Activated naive CD8-positive, alpha-beta T cell treated with anti-CD3 and anti-CD28 coated beads, Interleukin-2, amount 50 U/mL, for 24 hours (primary cell): ENCODE results near the gene CACNB4.

Experiments used
- ATAC-seq: fragments of 150-1000 bp; cut with Tn5 transposase; one replicate; pipeline ENCODE4 v1.10.0; 2021
- DNase-seq: peaks from one replicate; pipeline ENCODE4 v3.0.0; 2021
- H3K27ac Mint-ChIP-seq: one replicate; pipeline ENCODE4 v1.8.0; 2021; ENCODE audit warnings: mild to moderate bottlenecking, mixed read lengths
- H3K27me3 Mint-ChIP-seq: one replicate; pipeline ENCODE4 v1.8.0; 2021; ENCODE audit warnings: mixed read lengths
- H3K36me3 Mint-ChIP-seq: one replicate; pipeline ENCODE4 v1.8.0; 2021; ENCODE audit warnings: low read depth, mixed read lengths
- H3K4me1 Mint-ChIP-seq: one replicate; pipeline ENCODE4 v1.8.0; 2021; ENCODE audit warnings: mixed read lengths
- H3K4me3 Mint-ChIP-seq: one replicate; pipeline ENCODE4 v1.8.0; 2021; ENCODE audit warnings: mild to moderate bottlenecking, moderate library complexity, mixed read lengths
- H3K9me3 Mint-ChIP-seq: one replicate; pipeline ENCODE4 v1.8.0; 2021; ENCODE audit warnings: mixed read lengths

Gene CACNB4

DNA sequence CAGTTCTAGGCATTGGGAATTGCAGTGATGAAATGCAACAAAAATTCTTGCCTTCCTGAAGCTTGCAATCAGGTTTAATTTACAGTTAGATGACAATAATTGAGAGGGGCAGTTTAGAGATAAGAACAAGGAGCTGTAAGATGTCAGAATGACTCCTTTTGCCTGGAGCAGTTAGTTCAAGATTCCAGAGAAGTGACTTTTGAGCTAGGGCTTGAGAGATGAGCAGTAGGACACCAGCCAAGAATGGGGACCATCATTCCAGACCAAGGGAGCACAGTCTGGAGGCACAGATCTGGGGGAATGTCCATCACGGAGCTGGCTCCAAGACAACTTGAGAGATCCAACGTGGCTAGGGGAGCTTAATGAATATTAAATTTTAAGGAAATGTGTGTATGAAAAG is 26.8 kb downstream of the CACNB4 start:
- Mint-ChIP-seq H3K27me3 (no peaks in the 10 kb centered on the region), H3K9me3 (no peaks in the 10 kb centered on the region), H3K4me3 (no peak overlapping the region), H3K36me3 (no peaks in the 10 kb centered on the region), H3K27ac (no peak overlapping the region), H3K4me1 (no peaks in the 10 kb centered on the region)
- ATAC-seq = no peak
- no peak for DNase-seq

DNA sequence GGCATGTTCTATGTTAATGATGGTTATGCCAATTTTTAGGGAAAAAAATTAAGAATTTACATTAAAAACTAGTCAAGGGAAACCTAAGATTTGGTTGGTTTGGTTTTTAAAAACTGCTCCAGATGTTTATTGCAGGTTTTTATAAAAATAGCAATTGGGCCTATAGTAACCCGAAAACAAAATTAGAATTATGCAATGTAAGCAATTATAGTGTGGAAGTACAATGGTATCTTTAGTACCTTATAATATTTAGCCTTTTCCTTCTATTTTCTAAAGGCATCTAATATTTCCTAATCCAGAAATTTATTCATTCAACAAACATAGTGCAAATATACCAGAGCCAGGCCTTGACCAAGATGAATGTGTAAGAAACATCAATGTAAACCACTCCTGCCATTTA is 27.3 kb downstream of the CACNB4 start:
- no peak for DNase-seq
- no peaks in the 10 kb centered on the region for H3K4me1 Mint-ChIP-seq
- no peak overlapping the region for H3K4me3 Mint-ChIP-seq
- ATAC-seq = no peak
- no peaks in the 10 kb centered on the region for H3K27me3 Mint-ChIP-seq
- H3K9me3 Mint-ChIP-seq = no peaks in the 10 kb centered on the region
- H3K27ac Mint-ChIP-seq = no peak overlapping the region
- H3K36me3 Mint-ChIP-seq = no peaks in the 10 kb centered on the region

DNA sequence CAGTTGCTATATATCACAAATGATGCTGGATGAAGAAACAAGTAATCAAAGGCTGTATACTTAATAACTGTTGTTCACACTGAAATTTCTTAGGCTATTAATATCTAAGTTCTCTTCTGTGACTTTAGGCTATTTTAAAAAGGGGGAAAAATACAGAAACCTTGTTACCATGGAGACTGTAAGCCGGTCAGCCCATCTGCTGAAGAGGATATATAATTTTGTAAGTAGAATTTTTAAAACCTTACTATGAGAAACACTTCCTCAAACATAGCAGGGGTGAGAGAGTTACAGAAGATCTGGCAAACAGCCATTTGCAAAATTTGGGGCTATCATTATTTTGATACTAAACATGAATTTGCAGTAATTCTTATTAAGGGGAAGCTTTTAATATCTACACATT is 27.8 kb downstream of the CACNB4 start:
- Mint-ChIP-seq H3K9me3 (no peaks in the 10 kb centered on the region), H3K27me3 (no peaks in the 10 kb centered on the region), H3K36me3 (no peaks in the 10 kb centered on the region), H3K27ac (no peak overlapping the region), H3K4me1 (no peaks in the 10 kb centered on the region), H3K4me3 (no peak overlapping the region)
- ATAC-seq (no peak), DNase-seq (no peak)

DNA sequence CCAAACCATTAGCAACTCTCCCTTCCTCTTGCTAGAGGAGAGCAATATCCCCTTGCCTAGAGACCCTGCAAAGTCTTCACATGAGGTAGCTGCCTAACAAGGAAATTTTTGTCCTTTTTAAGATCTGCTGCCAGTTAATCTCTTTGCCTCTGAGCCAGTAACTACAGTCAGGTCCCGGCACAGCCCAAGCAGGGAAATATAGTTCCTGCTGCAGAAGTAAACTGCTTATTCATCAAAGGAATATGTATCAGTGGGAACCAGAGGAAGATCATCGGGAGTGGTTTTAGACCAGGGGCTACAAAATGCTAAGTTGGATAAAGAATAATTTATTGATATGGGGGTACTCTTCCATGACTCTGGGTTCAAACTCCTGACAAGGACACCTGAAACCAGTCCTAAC is 30.6 kb downstream of the CACNB4 start:
- no peak overlapping the region for H3K27ac Mint-ChIP-seq
- H3K36me3 Mint-ChIP-seq = no peaks in the 10 kb centered on the region
- H3K9me3 Mint-ChIP-seq = no peaks in the 10 kb centered on the region
- no peaks in the 10 kb centered on the region for H3K4me1 Mint-ChIP-seq
- H3K4me3 Mint-ChIP-seq = no peak overlapping the region
- ATAC-seq = no peak
- no peaks in the 10 kb centered on the region for H3K27me3 Mint-ChIP-seq
- DNase-seq = no peak

DNA sequence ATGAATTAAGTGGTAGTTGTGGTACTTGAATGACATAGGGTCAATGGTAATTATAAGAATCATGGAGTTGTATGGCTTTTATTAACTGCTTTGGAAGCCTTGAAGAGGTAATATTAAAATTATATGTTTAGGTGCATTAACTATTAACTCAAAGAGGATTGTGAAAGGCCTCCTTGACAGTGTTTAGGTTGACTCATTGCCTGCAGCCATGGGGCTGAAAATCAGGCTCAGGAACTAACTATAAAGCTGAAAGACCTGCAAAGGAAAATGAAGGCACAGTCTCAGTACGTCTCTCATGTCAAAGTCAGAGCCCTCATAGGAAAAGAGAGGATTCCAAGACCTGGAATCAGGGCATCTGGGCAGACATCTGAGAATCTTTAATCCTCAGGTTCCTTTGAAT is 31.0 kb downstream of the CACNB4 start:
- no peak for ATAC-seq

DNA sequence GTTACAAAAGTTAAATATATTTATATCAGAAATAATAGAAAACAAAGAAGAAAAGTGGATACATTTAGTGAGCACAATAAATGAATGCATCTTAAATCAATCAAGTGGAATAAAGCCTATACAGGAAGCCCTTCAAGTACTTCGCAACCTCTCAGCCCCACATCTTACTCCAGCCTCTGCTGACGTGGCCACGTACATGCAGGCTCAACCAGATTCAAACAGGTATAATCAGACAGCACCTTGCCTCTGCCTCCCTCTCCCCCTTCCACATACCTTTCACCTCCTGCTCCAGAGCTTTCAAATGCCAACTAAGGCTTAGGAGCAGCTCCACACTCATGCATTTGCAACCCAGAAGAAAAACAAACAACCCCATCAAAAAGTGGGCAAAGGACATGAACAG is 32.9 kb downstream of the CACNB4 start:
- ATAC-seq (no peak), DNase-seq (no peak)
- no peak overlapping the region for H3K4me3 Mint-ChIP-seq
- no peaks in the 10 kb centered on the region for H3K4me1 Mint-ChIP-seq
- no peaks in the 10 kb centered on the region for H3K9me3 Mint-ChIP-seq
- H3K36me3 Mint-ChIP-seq = no peaks in the 10 kb centered on the region
- H3K27me3 Mint-ChIP-seq = peaks cover 6% of the 10 kb centered on the region
- H3K27ac Mint-ChIP-seq = no peak overlapping the region

More for the DNA sequence above, 31.0 kb downstream of the CACNB4 start:
- H3K9me3 Mint-ChIP-seq = no peaks in the 10 kb centered on the region
- no peaks in the 10 kb centered on the region for H3K27me3 Mint-ChIP-seq
- H3K27ac Mint-ChIP-seq = no peak overlapping the region
- DNase-seq = no peak
- no peaks in the 10 kb centered on the region for H3K36me3 Mint-ChIP-seq
- H3K4me3 Mint-ChIP-seq = no peak overlapping the region
- no peaks in the 10 kb centered on the region for H3K4me1 Mint-ChIP-seq

DNA sequence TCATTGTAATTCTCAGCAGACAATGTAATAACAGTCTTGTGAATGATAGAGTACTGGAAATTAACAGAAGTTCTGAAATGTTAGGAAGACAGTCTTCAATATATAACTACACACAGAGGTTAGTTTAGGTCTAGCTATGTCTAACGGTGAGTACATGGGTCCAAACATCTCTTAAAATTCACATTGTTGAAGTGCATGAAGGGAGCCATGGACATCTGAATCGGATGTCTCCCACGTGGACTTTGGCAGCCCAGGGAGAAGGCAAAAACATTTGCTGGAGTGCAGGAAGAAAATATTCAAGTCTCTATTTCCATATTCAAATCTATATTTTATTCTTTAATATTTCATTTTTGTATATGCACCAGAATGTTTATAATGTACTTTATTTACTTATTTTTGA is 34.8 kb downstream of the CACNB4 start:
- no peaks in the 10 kb centered on the region for H3K4me1 Mint-ChIP-seq
- no peak overlapping the region for H3K4me3 Mint-ChIP-seq
- no peak for DNase-seq
- no peak overlapping the region for H3K27ac Mint-ChIP-seq
- no peaks in the 10 kb centered on the region for H3K36me3 Mint-ChIP-seq
- H3K9me3 Mint-ChIP-seq = no peaks in the 10 kb centered on the region
- ATAC-seq = no peak
- peaks cover 6% of the 10 kb centered on the region for H3K27me3 Mint-ChIP-seq

DNA sequence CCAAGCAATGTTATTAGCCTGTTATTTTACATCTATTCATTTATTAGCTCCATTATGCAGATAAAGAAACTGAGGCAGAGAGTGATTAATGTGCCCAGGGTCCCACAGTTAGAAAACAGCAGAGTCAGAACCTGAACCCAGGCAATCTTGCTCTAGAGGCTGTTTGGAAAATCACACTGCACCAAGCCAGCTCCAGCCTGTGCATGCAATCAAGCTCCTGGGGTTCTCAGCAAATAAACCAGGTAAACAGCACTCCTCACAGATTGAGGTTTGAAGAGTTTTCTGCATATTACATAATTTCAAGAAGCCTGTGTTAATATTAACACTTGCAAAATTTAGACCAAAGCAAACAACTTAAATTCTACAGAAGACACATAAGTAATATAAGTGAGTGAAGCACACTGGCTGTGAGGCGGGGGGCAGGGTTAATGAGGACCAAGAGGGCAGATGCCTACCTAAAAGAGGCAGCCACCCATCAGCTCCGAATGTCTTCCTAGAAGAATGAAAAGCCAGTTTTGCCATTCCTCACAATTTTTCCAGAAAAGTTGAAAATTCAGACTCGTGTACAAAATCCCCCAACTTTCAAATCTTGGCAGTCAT is 35.4 kb downstream of the CACNB4 start:
- no peak for ATAC-seq
- Mint-ChIP-seq H3K4me3 (no peak overlapping the region), H3K27ac (no peak overlapping the region), H3K36me3 (peaks cover under 1% of the 10 kb centered on the region), H3K27me3 (peaks cover 6% of the 10 kb centered on the region), H3K4me1 (no peaks in the 10 kb centered on the region), H3K9me3 (no peaks in the 10 kb centered on the region)
- no peak for DNase-seq

DNA sequence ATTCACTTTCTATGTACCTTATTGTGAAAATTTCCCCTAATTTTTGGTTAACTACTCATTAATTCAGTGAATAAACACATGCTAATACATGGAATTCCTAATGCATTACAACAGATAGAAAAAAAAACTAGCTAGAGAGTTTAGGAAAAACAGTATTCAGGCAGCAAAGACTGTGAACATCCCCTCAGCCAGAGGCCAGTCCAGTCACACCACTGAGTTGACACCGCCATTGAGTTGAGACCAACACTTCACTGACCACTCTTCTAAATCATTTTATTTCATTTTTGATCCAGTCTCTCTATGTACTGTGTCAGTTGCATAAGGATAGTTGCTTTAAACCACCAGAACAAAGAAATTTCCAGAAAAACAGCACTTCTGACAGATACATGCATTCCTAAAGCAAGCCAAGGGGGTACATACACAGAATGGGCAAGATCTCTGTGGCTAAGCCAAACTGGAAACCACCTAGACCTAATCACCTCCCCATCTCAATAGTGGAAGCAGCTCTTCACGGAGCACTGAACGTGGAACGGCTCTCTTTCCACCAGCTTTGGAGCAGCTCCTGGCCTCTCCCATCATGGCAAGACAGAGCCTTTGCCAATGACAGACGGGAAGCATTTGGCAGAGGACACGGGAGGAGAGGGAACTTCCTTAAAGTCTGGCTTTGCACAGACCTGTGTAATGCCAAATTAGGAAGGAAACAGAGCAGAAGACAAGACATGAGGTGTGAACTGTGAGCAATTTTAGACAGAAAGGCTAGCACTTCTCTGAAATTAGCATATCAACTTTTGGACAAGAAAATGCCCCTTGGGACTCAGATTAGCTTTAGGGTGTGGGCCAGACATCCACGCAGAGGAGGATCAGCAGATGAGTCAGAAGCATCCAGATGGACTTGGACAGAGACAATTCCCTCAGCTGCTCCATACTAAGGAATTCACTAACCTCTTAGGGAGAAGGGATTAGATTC is 36.4 kb downstream of the CACNB4 start:
- no peaks in the 10 kb centered on the region for H3K4me1 Mint-ChIP-seq
- peaks cover 6% of the 10 kb centered on the region for H3K27me3 Mint-ChIP-seq
- DNase-seq = no peak
- no peak overlapping the region for H3K27ac Mint-ChIP-seq
- no peak for ATAC-seq
- H3K36me3 Mint-ChIP-seq = peaks cover 3% of the 10 kb centered on the region
- H3K4me3 Mint-ChIP-seq = no peak overlapping the region
- peaks cover 7% of the 10 kb centered on the region for H3K9me3 Mint-ChIP-seq

DNA sequence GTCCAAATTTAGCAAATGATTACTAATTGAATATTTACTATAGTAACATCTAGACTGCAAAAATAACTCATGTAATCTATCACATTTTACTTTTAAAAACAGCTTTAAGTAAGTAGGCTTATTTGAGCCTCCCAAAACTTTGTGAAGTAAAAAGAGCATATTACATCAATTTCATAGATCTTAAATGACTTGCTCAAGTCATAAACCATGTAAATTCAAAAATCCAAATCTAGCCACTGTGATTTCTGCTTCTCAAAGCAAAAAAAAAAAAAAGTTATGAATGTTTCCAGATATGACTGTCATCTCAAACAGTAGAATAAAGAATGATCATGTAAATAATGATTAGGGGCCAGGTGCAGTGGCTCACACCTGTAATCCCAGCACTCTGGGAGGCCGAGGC is 37.5 kb downstream of the CACNB4 start:
- DNase-seq = no peak
- H3K9me3 Mint-ChIP-seq = peaks cover 7% of the 10 kb centered on the region
- H3K27me3 Mint-ChIP-seq = peaks cover 6% of the 10 kb centered on the region
- no peaks in the 10 kb centered on the region for H3K4me1 Mint-ChIP-seq
- no peak for ATAC-seq
- H3K36me3 Mint-ChIP-seq = peaks cover 3% of the 10 kb centered on the region
- no peak overlapping the region for H3K4me3 Mint-ChIP-seq
- H3K27ac Mint-ChIP-seq = no peak overlapping the region

DNA sequence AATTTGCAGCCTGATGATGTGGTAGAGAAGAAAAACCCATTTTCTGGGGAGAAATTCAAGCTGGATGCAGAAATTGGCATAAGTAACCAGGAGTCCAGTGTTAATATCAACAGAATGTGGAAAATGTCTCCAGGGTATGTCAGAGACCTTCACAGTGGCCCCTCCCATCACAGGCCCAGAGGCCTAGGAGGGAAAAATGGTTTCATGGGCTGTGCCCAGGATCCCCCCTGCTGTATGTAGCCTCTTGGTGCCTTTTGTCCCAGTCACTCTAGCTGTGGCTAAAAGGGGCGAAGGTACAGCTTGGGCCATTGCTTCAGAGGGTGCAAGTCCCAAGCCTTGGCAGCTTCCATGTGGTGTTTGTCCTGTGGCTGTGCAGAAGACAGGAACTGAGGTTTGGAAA is 40.2 kb downstream of the CACNB4 start:
- DNase-seq (no peak), ATAC-seq (no peak)
- peaks cover 5% of the 10 kb centered on the region for H3K4me1 Mint-ChIP-seq
- H3K27ac Mint-ChIP-seq = no peak overlapping the region
- peaks cover 3% of the 10 kb centered on the region for H3K36me3 Mint-ChIP-seq
- H3K9me3 Mint-ChIP-seq = peaks cover 10% of the 10 kb centered on the region
- peaks cover 6% of the 10 kb centered on the region for H3K27me3 Mint-ChIP-seq
- H3K4me3 Mint-ChIP-seq = no peak overlapping the region

DNA sequence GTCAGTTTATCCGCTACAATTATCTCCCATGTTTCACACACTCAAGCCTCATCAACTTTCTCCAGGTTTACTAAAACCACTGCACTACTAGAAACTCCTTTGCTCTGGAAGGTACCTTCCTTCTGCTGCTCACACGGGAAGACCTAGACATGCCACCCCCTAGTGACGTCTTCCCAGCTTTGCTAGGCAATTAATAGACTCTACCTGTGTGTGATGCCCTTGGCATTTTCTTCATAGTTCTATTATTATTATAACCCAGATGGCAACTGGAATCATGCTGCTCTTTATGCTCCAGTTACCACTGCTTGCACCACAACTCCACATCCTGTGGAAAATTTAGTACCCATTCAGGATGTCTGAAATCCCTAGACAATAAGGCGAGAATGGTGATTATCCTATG is 42.4 kb downstream of the CACNB4 start:
- Mint-ChIP-seq H3K9me3 (peaks cover 10% of the 10 kb centered on the region), H3K27ac (no peak overlapping the region)
- no peak for DNase-seq

DNA sequence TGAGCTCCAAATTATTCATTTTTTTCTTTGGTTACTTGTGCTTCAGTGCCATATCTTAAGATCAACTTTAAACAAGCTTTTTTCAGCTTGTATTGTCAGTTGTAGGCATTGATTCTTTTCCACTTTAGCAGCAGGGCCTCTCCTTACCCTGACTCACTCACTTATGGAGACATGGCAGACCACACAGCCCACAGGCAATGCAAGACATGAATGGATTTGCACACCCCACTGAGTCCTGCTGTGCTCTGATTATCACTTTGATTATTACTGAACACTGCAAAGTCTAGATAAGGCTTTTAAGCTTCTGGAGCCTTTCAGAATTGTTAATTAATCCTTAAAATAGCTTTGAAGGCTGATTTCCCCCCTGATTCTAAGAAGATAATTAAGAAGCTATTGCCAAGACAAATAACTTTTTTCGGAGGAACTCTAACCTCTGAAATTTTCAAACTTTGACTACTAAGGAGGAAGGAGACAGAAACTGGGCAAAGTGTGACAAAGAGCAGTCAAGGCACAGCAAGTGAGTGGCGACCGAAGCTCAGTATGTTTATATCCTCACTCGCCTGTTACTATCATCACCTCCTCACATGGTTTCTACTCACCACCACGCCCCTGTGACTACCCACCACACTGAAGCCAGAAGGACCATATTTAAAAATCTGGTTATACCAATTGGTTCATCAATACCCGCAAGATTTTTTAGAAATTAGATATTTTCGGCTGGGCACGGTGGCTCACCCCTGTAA is 43.3 kb downstream of the CACNB4 start:
- peaks cover 10% of the 10 kb centered on the region for H3K9me3 Mint-ChIP-seq
- H3K27me3 Mint-ChIP-seq = no peaks in the 10 kb centered on the region
- no peak overlapping the region for H3K27ac Mint-ChIP-seq
- DNase-seq = no peak
- no peak overlapping the region for H3K4me3 Mint-ChIP-seq
- peaks cover 5% of the 10 kb centered on the region for H3K4me1 Mint-ChIP-seq
- peaks cover 3% of the 10 kb centered on the region for H3K36me3 Mint-ChIP-seq
- ATAC-seq = peak; percentile 71

More for the DNA sequence above, 42.4 kb downstream of the CACNB4 start:
- no peak for ATAC-seq
- Mint-ChIP-seq H3K4me3 (no peak overlapping the region), H3K4me1 (peaks cover 5% of the 10 kb centered on the region), H3K36me3 (peaks cover 3% of the 10 kb centered on the region), H3K27me3 (no peaks in the 10 kb centered on the region)

DNA sequence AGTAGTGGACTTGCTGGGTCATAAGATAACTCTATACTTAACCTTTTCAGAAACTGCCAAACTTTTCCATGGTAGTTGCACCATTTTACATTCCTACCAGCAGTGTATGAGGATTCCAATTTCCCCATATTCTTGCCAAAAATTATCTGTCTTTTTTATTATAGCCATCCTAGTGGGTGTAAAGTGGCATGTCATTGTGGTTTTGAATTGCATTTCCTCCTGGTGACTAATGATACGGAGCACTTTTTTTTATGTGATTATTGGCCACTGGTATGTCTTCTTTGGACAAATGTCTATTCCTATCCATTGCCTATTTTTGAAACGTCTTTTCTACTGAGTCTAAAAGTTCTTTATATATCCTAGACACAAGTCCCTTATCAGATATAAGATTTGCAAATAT is 44.3 kb downstream of the CACNB4 start:
- no peaks in the 10 kb centered on the region for H3K27me3 Mint-ChIP-seq

DNA sequence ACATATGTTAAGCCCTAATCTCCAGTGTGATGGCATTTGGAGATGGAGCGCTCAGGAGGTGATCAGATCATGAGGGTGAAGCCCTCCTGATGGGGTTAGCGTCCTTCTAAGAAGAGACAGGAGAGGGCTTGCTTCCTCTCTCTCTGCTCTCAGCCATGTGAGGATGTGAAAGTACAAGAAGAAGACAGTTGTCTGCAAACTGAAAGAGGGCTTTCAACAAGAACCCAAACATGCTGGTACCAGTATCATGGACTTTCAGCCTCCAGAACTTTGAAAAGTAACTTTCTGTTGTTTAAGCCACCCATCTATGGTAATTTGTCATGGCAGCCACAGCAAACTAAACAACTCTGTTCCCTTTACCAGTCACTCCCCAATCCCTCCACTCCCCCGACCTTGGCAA is 47.4 kb downstream of the CACNB4 start:
- ATAC-seq (no peak), DNase-seq (no peak)
- no peak overlapping the region for H3K27ac Mint-ChIP-seq
- no peak overlapping the region for H3K4me3 Mint-ChIP-seq
- H3K27me3 Mint-ChIP-seq = peaks cover 3% of the 10 kb centered on the region
- H3K4me1 Mint-ChIP-seq = peaks cover 10% of the 10 kb centered on the region
- H3K36me3 Mint-ChIP-seq = no peaks in the 10 kb centered on the region
- H3K9me3 Mint-ChIP-seq = peaks cover 3% of the 10 kb centered on the region

More for the DNA sequence above, 44.3 kb downstream of the CACNB4 start:
- peak overlapping the region; percentile 14 for H3K27ac Mint-ChIP-seq
- DNase-seq = no peak
- H3K4me3 Mint-ChIP-seq = no peak overlapping the region
- peaks cover 5% of the 10 kb centered on the region for H3K4me1 Mint-ChIP-seq
- H3K36me3 Mint-ChIP-seq = peaks cover 3% of the 10 kb centered on the region
- peaks cover 10% of the 10 kb centered on the region for H3K9me3 Mint-ChIP-seq
- no peak for ATAC-seq
